Measurements from ENCODE around the gene KLHL3. TPM values are rescaled to one million over a fixed set of nuclear protein-coding genes. Genes with fewer than 3 reads are reported as not detected.

KLHL3 gene
- total and polyA plus RNA-seq, 12 donors = 12.4 to 37.4 (median 23.7) TPM

GRCh38 chr5:137734331-137734730 is 1.6 kb downstream of the KLHL3 start:
- TF ChIP-seq, protein P1, sequence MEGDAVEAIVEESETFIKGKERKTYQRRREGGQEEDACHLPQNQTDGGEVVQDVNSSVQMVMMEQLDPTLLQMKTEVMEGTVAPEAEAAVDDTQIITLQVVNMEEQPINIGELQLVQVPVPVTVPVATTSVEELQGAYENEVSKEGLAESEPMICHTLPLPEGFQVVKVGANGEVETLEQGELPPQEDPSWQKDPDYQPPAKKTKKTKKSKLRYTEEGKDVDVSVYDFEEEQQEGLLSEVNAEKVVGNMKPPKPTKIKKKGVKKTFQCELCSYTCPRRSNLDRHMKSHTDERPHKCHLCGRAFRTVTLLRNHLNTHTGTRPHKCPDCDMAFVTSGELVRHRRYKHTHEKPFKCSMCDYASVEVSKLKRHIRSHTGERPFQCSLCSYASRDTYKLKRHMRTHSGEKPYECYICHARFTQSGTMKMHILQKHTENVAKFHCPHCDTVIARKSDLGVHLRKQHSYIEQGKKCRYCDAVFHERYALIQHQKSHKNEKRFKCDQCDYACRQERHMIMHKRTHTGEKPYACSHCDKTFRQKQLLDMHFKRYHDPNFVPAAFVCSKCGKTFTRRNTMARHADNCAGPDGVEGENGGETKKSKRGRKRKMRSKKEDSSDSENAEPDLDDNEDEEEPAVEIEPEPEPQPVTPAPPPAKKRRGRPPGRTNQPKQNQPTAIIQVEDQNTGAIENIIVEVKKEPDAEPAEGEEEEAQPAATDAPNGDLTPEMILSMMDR (IDR thresholded peaks at IDR 0.05) = no peak
- H3K4me1 ChIP-seq = peaks cover 15 to 68% (median 57%) of the 10 kb centered on the region in 9 donors
- H3K36me3 ChIP-seq = no peaks in the 10 kb centered on the region
- no peaks in the 10 kb centered on the region for H3K27me3 ChIP-seq
- intact Hi-C loops (cut with DNase I) = loop anchor here in 1 of 10 donors (2.0 kb wide), 1 partner anchor 38 kb away; no protein-coding TSS in a partner anchor
- WGBS, 2 donors = 47 to 60% methylated on average over 2 of the region's 2 CpGs
- H3K9me3 ChIP-seq = peaks cover 0 to 6% (median 0%) of the 10 kb centered on the region in 11 donors
- H3K27ac ChIP-seq = peak overlapping the region in 9 of 10 donors; percentile 61 to 89 (median 78)
- H3K4me3 ChIP-seq = peak overlapping the region in 9 of 10 donors; percentile 33 to 62 (median 52)
- no peak for DNase-seq
- no peak for ATAC-seq

GRCh38 chr5:137733922-137734321 is 2.0 kb downstream of the KLHL3 start:
- peaks cover 15 to 70% (median 57%) of the 10 kb centered on the region in 9 donors for H3K4me1 ChIP-seq
- intact Hi-C loops (cut with DNase I) = loop anchor here in 1 of 10 donors (2.0 kb wide), 1 partner anchor 37 kb away; no protein-coding TSS in a partner anchor
- H3K4me3 ChIP-seq = peak overlapping the region in 8 of 10 donors; percentile 40 to 62 (median 54)
- ATAC-seq (no peak), DNase-seq (no peak)
- TF ChIP-seq, protein P1 (IDR thresholded peaks at IDR 0.05) = no peak
- WGBS, 2 donors = 84 to 90% methylated on average over 3 of the region's 3 CpGs
- H3K27me3 ChIP-seq = no peaks in the 10 kb centered on the region
- peaks cover 0 to 6% (median 0%) of the 10 kb centered on the region in 11 donors for H3K9me3 ChIP-seq
- H3K27ac ChIP-seq = peak overlapping the region in 8 of 10 donors; percentile 6 to 89 (median 78)
- H3K36me3 ChIP-seq = no peaks in the 10 kb centered on the region

GRCh38 chr5:137733006-137733405 is 2.9 kb downstream of the KLHL3 start:
- no peak for DNase-seq
- Histone ChIP-seq H3K9me3 (peaks cover 0 to 3% (median 0%) of the 10 kb centered on the region in 11 donors), H3K36me3 (no peaks in the 10 kb centered on the region), H3K27me3 (no peaks in the 10 kb centered on the region), H3K4me1 (peaks cover 15 to 68% (median 51%) of the 10 kb centered on the region in 9 donors), H3K27ac (peak overlapping the region in 1 of 10 donors; percentile 81), H3K4me3 (no peak overlapping the region)
- intact Hi-C loops (cut with DNase I) = no loop called here
- WGBS, 2 donors = 84 to 86% methylated on average over 3 of the region's 3 CpGs
- TF ChIP-seq, protein P1 (IDR thresholded peaks at IDR 0.05) = no peak
- ATAC-seq = no peak

GRCh38 chr5:137731176-137731575 is 4.7 kb downstream of the KLHL3 start:
- Histone ChIP-seq H3K4me3 (no peak overlapping the region), H3K27ac (no peak overlapping the region), H3K36me3 (no peaks in the 10 kb centered on the region), H3K4me1 (peaks cover 1 to 50% (median 36%) of the 10 kb centered on the region in 9 donors), H3K27me3 (no peaks in the 10 kb centered on the region), H3K9me3 (no peaks in the 10 kb centered on the region)
- DNase-seq (no peak), ATAC-seq (no peak)
- TF ChIP-seq, protein P1 (IDR thresholded peaks at IDR 0.05) = no peak
- intact Hi-C loops (cut with DNase I) = no loop called here
- WGBS, 2 donors = 89 to 94% methylated on average over 3 of the region's 3 CpGs

Measured in heart right ventricle (tissue), 16 donors.